ENCODE data around the gene PDE7B. TPM values are rescaled to one million over a fixed set of nuclear protein-coding genes. Genes with fewer than 3 reads are reported as not detected.

Gene PDE7B
- total and polyA plus RNA-seq, 2 of the 13 experiments (the other 11 are each of a cell fraction or from before 2014, with no cell fraction given), result not detected

DNA sequence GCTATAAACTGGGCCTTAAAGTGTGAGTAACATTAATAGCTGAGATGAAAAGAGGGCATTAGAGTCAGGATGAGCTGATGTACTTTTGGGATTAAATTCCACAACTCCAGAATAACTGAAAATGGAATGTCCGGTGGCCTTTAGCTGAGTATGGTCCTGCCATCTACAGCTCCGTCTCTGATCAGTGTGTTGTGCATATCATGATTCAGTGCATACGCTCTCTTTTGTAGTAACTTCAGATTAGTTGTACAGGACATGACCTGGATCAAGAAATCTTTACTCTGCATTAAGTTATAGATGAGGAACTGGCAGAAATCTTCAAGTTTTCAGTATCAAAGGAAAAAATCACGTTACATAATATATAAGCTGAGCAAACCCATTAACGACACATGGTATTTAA lies 306.2 kb downstream of the PDE7B start (continued):
- TF ChIP-seq, protein P1, sequence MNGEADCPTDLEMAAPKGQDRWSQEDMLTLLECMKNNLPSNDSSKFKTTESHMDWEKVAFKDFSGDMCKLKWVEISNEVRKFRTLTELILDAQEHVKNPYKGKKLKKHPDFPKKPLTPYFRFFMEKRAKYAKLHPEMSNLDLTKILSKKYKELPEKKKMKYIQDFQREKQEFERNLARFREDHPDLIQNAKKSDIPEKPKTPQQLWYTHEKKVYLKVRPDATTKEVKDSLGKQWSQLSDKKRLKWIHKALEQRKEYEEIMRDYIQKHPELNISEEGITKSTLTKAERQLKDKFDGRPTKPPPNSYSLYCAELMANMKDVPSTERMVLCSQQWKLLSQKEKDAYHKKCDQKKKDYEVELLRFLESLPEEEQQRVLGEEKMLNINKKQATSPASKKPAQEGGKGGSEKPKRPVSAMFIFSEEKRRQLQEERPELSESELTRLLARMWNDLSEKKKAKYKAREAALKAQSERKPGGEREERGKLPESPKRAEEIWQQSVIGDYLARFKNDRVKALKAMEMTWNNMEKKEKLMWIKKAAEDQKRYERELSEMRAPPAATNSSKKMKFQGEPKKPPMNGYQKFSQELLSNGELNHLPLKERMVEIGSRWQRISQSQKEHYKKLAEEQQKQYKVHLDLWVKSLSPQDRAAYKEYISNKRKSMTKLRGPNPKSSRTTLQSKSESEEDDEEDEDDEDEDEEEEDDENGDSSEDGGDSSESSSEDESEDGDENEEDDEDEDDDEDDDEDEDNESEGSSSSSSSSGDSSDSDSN (CRISPR knock-in tag; IDR thresholded peaks at IDR 0.05), result no peak
- TF ChIP-seq DPF2 (CRISPR knock-in tag; IDR thresholded peaks at IDR 0.05; ENCODE audit: borderline replicate concordance, low read depth) (no peak), ZNF441 (CRISPR knock-in tag; IDR thresholded peaks at IDR 0.05; ENCODE audit: borderline replicate concordance) (no peak), ISL2 (CRISPR knock-in tag; IDR thresholded peaks at IDR 0.05) (no peak), ZNF761 (CRISPR knock-in tag; conservative IDR thresholded peaks at IDR 0.05) (no peak), CAMTA2 (CRISPR knock-in tag; IDR thresholded peaks at IDR 0.05; ENCODE audit: borderline replicate concordance) (no peak), JUNB (CRISPR knock-in tag; IDR thresholded peaks at IDR 0.05; ENCODE audit: borderline replicate concordance) (no peak), KLF11 (CRISPR knock-in tag; IDR thresholded peaks at IDR 0.05) (no peak), KLF15 (CRISPR knock-in tag; IDR thresholded peaks at IDR 0.05; ENCODE audit: borderline replicate concordance) (no peak)

DNA sequence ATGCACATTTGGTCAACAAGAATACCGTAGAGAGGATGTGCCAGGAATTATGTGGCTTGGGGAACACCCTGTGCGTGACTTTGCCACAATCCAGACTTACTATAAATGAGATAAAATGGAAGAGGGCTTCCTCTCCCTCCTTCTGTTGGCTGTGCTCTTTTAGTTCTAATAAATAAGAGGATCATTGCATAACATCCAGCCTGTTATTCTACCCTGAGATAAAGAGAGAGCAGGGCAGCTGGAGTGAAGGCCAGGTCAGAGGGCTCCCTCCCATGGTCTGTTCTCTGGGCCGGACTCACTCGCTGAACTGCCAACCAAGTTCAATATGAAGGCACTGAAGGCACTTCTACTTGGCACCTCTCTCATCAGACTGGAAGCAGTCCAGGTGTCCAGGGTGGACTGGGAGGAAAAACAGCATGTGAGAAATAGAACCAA lies 306.9 kb downstream of the PDE7B start:
- Histone ChIP-seq H3K4me2 (ENCODE audit: low read depth, low read length) (no peak overlapping the region), H3K79me2 (ENCODE audit: insufficient read depth, low read length) (no peaks in the 10 kb centered on the region), H3K9ac (ENCODE audit: insufficient read depth, low read depth, low read length) (no peak overlapping the region), H3K9me3 (ENCODE audit: low read length) (no peaks in the 10 kb centered on the region), H3K4me1 (ENCODE audit: insufficient read depth, low read length) (no peaks in the 10 kb centered on the region), H2AFZ (ENCODE audit: low read length) (no peak overlapping the region), H3K4me3 (replicated peaks in 1 of 3; ENCODE audit: insufficient read depth in 1 of 3, low read depth in 2 of 3, low read length in 3 of 3) (no peak overlapping the region), H4K20me1 (ENCODE audit: insufficient read depth, low read length) (no peaks in the 10 kb centered on the region), H3K27ac (ENCODE audit: extremely low read length, insufficient read depth, low read length) (no peak overlapping the region), H3K27me3 (ENCODE audit: control insufficient read depth in 1 of 2, insufficient read depth in 2 of 2, low read length in 2 of 2) (no peaks in the 10 kb centered on the region; a peak in 1 of 5 replicates), H3K36me3 (replicated peaks in 1 of 2; ENCODE audit: control insufficient read depth in 1 of 2, insufficient read depth in 2 of 2, low read length in 2 of 2) (no peaks in the 10 kb centered on the region)
- WGBS (ENCODE audit: low lambda C conversion rate), result 29% methylated on average over 4 of the region's 4 CpGs
- BruUV-seq (replicated peaks), result no TSS peak
- no peak for DNase-seq (ENCODE audit: low spot score)
- ChIA-PET CTCF (ENCODE audit: low intra/inter-chr PET ratio, low total read pairs) (no interaction called here), POLR2A (no interaction called here)
- in situ Hi-C loops (cut with HindIII; ENCODE audit: extremely low pct_ligation_motif_present, low pct_unique_long_range_greater_than_20kb) (no loop called here), intact Hi-C loops (cut with micrococcal nuclease; ENCODE audit: unreplicated experiment) (no loop called here)
- ATAC-seq, result no peak; the same call in 2 of the 3 replicates
- no peak for FAIRE-seq
- TF ChIP-seq ZNF619 (CRISPR knock-in tag; IDR thresholded peaks at IDR 0.05) (no peak), TCF7L2 (IDR thresholded peaks at IDR 0.05; ENCODE audit: low read depth, low read length) (no peak), IKZF1 (IDR thresholded peaks at IDR 0.05) (no peak), ZMYM2 (CRISPR knock-in tag; IDR thresholded peaks at IDR 0.05) (no peak), HOXA7 (CRISPR knock-in tag; IDR thresholded peaks at IDR 0.05) (no peak), ATAD3A (CRISPR knock-in tag; IDR thresholded peaks at IDR 0.05) (no peak), ADNP (CRISPR knock-in tag; IDR thresholded peaks at IDR 0.05) (no peak), SAFB2 (CRISPR knock-in tag; IDR thresholded peaks at IDR 0.05; ENCODE audit: borderline replicate concordance, low read depth) (no peak), ZNF382 (CRISPR knock-in tag; IDR thresholded peaks at IDR 0.05; ENCODE audit: borderline replicate concordance) (no peak), TAF1 (CRISPR knock-in tag; IDR thresholded peaks at IDR 0.05) (no peak), ELF3 (CRISPR knock-in tag; IDR thresholded peaks at IDR 0.05) (no peak)
- TF ChIP-seq, protein P2, sequence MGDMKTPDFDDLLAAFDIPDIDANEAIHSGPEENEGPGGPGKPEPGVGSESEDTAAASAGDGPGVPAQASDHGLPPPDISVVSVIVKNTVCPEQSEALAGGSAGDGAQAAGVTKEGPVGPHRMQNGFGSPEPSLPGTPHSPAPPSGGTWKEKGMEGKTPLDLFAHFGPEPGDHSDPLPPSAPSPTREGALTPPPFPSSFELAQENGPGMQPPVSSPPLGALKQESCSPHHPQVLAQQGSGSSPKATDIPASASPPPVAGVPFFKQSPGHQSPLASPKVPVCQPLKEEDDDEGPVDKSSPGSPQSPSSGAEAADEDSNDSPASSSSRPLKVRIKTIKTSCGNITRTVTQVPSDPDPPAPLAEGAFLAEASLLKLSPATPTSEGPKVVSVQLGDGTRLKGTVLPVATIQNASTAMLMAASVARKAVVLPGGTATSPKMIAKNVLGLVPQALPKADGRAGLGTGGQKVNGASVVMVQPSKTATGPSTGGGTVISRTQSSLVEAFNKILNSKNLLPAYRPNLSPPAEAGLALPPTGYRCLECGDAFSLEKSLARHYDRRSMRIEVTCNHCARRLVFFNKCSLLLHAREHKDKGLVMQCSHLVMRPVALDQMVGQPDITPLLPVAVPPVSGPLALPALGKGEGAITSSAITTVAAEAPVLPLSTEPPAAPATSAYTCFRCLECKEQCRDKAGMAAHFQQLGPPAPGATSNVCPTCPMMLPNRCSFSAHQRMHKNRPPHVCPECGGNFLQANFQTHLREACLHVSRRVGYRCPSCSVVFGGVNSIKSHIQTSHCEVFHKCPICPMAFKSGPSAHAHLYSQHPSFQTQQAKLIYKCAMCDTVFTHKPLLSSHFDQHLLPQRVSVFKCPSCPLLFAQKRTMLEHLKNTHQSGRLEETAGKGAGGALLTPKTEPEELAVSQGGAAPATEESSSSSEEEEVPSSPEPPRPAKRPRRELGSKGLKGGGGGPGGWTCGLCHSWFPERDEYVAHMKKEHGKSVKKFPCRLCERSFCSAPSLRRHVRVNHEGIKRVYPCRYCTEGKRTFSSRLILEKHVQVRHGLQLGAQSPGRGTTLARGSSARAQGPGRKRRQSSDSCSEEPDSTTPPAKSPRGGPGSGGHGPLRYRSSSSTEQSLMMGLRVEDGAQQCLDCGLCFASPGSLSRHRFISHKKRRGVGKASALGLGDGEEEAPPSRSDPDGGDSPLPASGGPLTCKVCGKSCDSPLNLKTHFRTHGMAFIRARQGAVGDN (CRISPR knock-in tag; IDR thresholded peaks at IDR 0.05), result no peak
